ENCODE results near the gene GABBR2.

The GABBR2 gene

GRCh38 chr9:98563212-98563907 lies 145.4 kb downstream of the GABBR2 start:
- DNase-seq (ENCODE audit: low read depth): no peak
- H3K4me3 ChIP-seq (ENCODE audit: low read depth, low read length): no peak overlapping the region
- no peak for TF ChIP-seq CTCF (IDR thresholded peaks at IDR 0.05; ENCODE audit: control insufficient read depth, extremely low read depth, insufficient read depth)

- no peak for DNase-seq (ENCODE audit: low read depth)
- H3K4me3 ChIP-seq (ENCODE audit: low read depth, low read length): no peak overlapping the region
- no peak for TF ChIP-seq CTCF (IDR thresholded peaks at IDR 0.05; ENCODE audit: control insufficient read depth, extremely low read depth, insufficient read depth)
Measured at GRCh38 chr9:98559561-98559960, 149.2 kb downstream of the GABBR2 start.

- DNase-seq (ENCODE audit: low read depth): no peak
- no peak for TF ChIP-seq CTCF (IDR thresholded peaks at IDR 0.05; ENCODE audit: control insufficient read depth, extremely low read depth, insufficient read depth)
- H3K4me3 ChIP-seq (ENCODE audit: low read depth, low read length): no peak overlapping the region
Measured at GRCh38 chr9:98558575-98558974, 150.2 kb downstream of the GABBR2 start.

GRCh38 chr9:98556511-98556910 lies 152.2 kb downstream of the GABBR2 start:
- no peak for DNase-seq (ENCODE audit: low read depth)
- no peak overlapping the region for H3K4me3 ChIP-seq (ENCODE audit: low read depth, low read length)
- no peak for TF ChIP-seq CTCF (IDR thresholded peaks at IDR 0.05; ENCODE audit: control insufficient read depth, extremely low read depth, insufficient read depth)

- TF ChIP-seq CTCF (IDR thresholded peaks at IDR 0.05; ENCODE audit: control insufficient read depth, extremely low read depth, insufficient read depth): no peak
- DNase-seq (ENCODE audit: low read depth): no peak
- H3K4me3 ChIP-seq (ENCODE audit: low read depth, low read length): no peak overlapping the region
Measured at GRCh38 chr9:98555651-98556465, 152.9 kb downstream of the GABBR2 start.

GRCh38 chr9:98554752-98555151 lies 154.0 kb downstream of the GABBR2 start:
- DNase-seq (ENCODE audit: low read depth): no peak
- no peak overlapping the region for H3K4me3 ChIP-seq (ENCODE audit: low read depth, low read length)
- TF ChIP-seq CTCF (IDR thresholded peaks at IDR 0.05; ENCODE audit: control insufficient read depth, extremely low read depth, insufficient read depth): no peak

All from LNCaP clone FGC (cell line).